ENCODE results near the gene TSPAN31. TPM values are rescaled to one million over a fixed set of nuclear protein-coding genes. Genes with fewer than 3 reads are reported as not detected.
"Not testable (repeated sequence)": the region's sequence is repeated elsewhere in the genome, so short reads cannot be mapped to it uniquely, and the experiment has no call there.

Gene TSPAN31, protein sequence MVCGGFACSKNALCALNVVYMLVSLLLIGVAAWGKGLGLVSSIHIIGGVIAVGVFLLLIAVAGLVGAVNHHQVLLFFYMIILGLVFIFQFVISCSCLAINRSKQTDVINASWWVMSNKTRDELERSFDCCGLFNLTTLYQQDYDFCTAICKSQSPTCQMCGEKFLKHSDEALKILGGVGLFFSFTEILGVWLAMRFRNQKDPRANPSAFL
- 10 to 100 TPM in 1 of 2 experiments, 1 to 10 TPM in 1; 8.6 to 10.6 TPM for total RNA-seq

DNA sequence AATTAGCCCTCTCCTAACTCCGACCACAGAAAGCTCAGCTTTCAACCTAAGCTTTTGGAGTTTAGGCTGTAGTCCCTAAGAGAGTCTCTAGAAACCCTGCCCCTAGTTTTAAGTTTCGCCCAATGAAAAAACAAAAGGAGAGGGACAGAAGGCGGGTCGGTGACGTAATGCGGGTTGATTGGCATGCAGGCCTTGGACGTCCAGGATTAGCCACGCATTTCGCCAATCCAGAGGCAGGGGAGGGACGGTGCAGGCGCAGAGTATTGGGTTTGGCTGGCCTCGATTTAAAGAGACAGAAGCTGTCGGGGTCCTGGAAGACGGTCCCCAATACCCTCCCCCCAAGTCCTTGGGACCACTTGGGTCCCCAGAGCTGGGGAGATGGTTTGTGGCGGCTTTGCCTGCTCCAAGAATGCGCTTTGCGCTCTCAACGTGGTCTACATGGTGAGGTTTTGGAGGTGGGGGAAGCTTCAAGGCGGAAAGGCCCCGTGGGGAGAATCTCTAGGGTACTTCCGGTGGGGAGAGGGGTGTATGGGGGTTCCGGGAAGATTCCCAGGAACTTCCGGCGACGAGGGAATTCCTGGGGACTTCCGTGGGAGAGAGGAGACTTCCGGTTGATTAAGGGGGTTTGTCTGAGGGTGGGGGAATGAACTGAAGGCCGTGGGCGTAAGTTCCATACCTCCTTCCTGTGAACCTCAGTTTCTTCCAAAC, at the start of gene TSPAN31:
Gene TSPAN31, plus strand, starts transcription at position 263 of the 708 bp plus-strand sequence. Its CDS starts 116 bp downstream, at position 379.
- ChIA-PET POLR2A (interaction anchor here (0.5 to 1.0 kb wide), 4 partner anchors 12 to 198 kb away, joined by 3 to 6 read pairs (median 3); partner anchors contain the start of gene DCTN2), CTCF (interaction anchor here (1.1 to 1.2 kb wide), 4 partner anchors 11 to 154 kb away, joined by 3 to 5 read pairs (median 4); partner anchors contain the start of gene TSFM)

DNA sequence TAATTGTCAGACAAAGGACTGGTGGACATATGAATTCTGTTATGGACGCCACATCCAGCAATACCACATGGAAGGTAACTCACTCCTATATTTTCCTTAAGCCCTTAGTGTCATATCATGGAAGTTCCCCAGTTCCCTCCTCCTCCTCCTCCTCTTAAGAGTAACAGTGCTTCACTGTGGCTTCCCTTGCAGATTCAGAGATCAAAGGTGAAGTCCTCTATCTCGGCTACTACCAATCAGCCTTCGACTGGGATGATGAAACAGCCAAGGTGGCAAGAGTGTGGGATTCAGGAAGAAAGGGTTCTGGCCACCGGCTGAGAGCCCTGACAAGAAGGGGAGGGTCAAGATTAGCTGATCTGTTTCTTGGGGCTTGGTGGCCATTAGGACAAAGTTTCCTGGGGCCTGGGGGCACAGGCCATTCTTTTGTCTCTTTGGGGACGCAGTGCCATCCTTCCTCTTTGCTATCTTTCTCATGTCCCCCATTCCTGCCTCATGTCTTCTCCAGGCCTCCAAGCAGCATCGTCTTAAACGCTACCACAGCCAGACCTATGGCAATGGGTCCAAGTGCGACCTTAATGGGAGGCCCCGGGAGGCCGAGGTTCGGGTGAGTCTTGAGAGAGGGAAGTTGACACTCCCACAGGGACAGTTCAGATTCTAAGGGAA, 48.9 kb upstream of the TSPAN31 start:
- CTCF ChIA-PET: no interaction called here

DNA sequence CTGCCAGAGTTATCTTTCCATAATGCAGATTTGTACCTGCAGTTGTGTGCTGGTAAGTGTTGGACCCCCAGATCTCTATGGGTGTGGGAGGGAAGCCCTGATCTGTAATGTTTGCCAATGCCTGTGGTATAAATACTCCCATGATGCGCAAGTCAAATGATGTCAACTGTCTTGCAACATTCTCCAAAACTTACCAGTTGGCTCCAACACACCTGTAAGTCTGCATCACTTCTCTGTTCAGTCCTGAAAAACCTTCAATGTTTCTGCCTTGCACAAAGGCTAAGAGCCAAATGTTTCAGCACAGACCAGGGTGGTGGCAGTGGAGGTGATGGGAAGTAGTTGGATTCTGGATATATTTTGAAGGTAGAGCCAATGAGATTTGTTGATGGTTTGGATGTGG, 47.8 kb upstream of the TSPAN31 start:
- ChIA-PET CTCF (no interaction called here), POLR2A (no interaction called here)

More for the DNA sequence above, 48.9 kb upstream of the TSPAN31 start:
- POLR2A ChIA-PET: no interaction called here

DNA sequence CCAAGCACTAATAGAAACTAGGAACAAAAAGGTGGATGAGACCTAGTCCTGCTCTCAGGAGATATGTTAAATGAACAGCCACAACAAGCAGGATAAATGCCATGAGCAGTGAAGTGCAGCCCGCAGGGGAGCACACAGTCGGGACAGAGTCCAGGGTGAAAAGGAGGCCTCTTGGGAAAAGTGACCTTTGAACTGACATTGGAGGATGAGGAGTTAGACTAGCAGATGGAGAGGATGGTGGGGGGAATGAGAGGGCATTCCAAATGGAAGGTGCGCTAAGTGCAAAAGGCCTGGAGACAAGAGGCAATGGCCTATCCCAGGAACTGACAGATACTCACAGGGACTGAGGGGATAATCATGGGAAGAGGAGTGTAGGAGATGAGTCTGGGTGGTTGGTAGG, 46.4 kb upstream of the TSPAN31 start:
- ChIA-PET POLR2A (no interaction called here), CTCF (interaction anchor here (0.7 kb wide), 2 partner anchors 63 to 586 kb away, joined by 3 read pairs; no protein-coding TSS in a partner anchor)

DNA sequence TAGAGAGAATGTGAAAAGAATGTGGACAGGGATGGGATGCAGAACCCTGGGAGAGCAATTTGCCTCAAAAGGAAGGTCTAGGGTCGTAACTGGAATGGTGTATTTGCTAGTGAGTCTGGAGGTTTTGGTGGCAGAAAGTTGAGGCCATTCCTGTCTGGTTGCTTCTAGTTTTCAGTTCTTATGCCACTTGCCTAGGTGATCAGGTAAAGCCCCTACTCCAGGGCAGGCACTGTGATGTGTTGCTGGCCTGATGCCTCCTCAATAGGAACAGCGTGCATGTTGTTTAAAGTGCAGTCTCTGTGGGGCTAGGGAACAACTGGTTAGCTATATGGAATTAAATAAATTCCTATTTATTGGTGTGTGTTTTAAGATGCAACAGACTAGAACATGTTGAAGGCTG, 44.5 kb upstream of the TSPAN31 start:
- ChIA-PET CTCF (no interaction called here), POLR2A (no interaction called here)

DNA sequence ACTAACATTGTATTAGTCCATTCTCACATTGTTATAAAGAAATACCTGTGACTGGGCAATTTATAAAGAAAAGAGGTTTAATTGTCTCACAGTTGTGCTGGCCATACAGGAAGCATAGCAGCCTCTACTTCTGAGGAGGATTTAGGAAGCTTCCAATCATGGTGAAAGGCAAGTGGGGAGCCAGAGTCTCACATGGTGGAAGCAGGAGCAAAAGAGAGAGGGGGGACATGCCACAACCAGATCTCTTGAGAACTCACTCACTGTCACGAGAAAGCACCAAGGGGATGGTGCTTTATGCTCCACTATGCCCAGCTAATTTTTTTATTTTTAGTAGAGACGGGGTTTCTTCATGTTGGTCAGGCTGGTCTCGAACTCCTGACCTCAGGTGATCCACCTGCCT, 37.6 kb upstream of the TSPAN31 start:
- CTCF ChIA-PET: no interaction called here
- POLR2A ChIA-PET: interaction anchor here (1.2 kb wide), 1 partner anchor 12 kb away, joined by 4 read pairs; no protein-coding TSS in a partner anchor

DNA sequence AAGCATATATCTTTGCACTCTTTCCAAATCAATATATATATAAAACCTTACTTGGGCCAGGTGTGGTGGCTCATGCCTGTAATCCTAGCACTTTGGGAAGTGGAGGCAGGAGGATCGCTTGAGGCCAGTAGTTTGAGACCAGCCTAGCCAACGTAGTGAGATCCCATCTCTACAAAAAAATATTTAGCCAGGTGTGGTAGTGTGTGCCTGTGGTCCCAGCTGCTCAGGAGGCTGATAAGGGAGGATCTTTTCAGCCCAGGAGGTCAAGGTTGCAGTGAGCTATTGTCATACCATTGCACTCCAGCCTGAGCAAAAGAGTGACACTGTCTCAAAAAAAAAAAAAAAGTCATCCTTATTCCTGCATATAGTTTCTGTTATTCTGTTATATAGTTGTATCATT, 36.5 kb upstream of the TSPAN31 start:
- POLR2A ChIA-PET: interaction anchor here (1.2 kb wide), 1 partner anchor 11 kb away, joined by 4 read pairs; no protein-coding TSS in a partner anchor
- CTCF ChIA-PET: interaction anchor here (0.7 kb wide), 1 partner anchor 16 kb away, joined by 3 read pairs; no protein-coding TSS in a partner anchor

DNA sequence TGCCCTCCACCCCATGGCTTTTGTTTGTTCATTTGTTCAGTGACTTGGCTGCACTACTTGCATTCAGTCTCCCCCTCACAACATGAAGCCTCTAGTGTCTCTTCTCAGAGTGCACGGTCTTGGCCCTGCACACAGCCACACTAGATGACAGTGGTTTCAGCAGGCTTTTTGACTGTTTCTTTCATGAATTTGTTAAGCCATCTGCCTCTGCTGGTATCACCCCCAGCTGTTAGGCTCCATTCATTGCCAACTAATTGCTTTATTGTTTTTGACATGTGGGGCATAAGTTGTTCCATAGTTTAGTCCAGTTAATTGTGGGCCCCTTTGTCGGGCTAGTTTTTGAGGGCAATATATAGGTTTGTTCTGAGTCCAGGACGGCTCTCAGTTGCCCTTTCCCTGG, 32.1 kb upstream of the TSPAN31 start:
- ChIA-PET CTCF (interaction anchor here (1.6 kb wide), 1 partner anchor 79 kb away, joined by 3 read pairs; no protein-coding TSS in a partner anchor), POLR2A (no interaction called here)

DNA sequence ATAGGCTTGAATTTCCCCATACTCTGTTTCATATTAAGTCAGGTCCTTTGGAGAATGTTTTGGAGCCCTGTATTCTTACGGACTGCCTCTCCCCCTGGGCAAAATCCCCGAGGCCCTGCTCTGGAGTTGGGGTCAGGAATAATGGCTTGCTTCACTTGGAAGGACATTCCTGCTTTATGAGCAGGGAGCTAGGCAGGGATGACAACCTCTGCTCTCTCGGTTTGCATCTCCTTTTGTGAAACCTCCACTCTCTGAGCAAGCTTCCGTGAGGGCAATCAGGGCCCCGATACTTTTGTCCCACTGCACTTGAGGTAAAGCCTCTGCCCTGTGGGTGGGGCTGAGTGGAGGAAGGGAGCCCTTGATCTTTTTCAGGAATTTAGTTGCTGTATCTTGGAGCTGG, 31.6 kb upstream of the TSPAN31 start:
- CTCF ChIA-PET: interaction anchor here (1.6 kb wide), 1 partner anchor 79 kb away, joined by 3 read pairs; no protein-coding TSS in a partner anchor
- POLR2A ChIA-PET: no interaction called here

DNA sequence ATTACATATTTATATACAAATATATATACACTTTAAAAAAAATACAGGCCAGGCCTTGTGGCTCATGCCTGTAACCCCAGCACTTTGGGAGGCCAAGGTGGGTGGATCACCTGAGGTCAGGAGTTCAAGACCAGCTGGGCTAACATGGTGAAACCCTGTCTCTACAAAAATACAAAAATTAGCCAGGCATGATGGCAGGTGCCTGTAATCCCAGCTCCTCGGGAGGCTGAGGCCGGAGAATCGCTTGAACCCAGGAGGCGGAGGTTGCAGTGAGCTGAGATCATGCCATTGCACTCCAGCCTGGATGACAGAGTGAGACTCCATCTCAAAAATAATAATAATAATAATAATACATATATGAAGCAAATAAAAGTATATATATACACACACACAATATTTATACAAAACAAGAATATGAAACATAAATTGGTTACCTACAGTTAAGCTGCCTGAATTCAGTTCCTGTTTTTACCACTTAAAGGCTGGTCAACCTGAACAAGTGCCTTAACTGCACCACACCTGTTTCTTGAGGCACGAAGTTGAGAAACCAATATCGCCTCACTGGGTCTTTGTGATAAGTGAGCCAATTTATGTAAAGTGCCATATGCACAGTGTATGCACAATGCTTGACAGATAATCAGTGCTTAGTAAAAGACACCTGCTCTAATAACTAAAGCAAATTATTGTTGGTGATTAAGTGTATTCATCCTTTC, 29.6 kb upstream of the TSPAN31 start:
- POLR2A ChIA-PET, CTCF ChIA-PET: not testable (repeated sequence)

DNA sequence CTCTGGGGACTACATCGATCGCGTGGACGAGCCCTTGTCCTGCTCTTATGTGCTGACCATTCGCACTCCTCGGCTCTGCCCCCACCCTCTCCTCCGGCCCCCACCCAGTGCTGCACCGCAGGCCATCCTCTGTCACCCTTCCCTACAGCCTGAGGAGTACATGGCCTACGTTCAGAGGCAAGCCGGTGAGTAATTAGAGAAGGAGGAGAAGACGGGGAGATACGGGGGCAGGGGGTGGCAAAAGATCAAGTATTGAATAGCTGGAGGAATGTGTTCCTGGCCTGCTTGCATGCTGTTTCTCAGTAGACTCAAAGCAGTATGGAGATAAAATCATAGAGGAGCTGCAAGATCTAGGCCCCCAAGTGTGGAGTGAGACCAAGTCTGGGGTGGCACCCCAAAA, 29.1 kb upstream of the TSPAN31 start:
- POLR2A ChIA-PET: no interaction called here
- CTCF ChIA-PET: no interaction called here

DNA sequence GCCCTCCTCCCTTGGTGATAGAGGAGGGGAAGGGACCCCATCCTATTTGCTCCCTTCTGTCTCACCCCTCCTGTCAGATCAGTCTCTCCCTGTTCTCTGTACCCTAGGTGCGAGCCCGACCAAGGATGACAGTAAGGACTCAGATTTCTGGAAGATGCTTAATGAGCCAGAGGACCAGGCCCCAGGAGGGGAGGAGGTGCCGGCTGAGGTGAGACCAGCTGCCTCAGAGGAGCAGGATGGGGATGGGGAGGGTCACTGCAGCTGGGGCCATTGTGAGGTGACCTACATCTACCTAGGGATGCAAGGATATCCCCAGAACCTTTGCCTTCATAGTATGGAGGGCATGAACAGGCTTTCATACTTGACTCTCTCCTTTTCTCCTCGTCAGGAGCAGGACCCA, 28.5 kb upstream of the TSPAN31 start:
- ChIA-PET POLR2A (no interaction called here), CTCF (no interaction called here)

DNA sequence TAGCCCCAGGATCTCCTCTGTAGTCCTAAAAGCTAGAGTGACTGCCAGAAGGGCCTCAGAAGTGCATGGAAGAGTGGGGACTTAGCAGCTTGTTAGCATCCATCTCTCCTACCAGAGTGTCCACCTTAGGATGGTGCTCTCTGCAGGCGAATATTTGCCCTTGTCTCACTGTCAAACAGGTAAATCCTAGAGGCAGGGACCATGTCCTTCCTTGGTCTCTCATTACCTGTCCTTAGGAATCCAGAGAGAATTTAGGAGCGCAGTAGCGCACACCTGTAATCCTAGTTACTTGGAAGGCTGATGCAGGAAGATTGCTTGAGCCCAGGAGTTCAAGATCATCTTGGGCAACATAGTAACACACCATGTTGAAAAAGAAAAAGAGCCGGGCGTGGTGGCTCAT, 27.7 kb upstream of the TSPAN31 start:
- CTCF ChIA-PET: interaction anchor here (1.2 kb wide), 1 partner anchor 9 kb away, joined by 6 read pairs; no protein-coding TSS in a partner anchor
- POLR2A ChIA-PET: no interaction called here

DNA sequence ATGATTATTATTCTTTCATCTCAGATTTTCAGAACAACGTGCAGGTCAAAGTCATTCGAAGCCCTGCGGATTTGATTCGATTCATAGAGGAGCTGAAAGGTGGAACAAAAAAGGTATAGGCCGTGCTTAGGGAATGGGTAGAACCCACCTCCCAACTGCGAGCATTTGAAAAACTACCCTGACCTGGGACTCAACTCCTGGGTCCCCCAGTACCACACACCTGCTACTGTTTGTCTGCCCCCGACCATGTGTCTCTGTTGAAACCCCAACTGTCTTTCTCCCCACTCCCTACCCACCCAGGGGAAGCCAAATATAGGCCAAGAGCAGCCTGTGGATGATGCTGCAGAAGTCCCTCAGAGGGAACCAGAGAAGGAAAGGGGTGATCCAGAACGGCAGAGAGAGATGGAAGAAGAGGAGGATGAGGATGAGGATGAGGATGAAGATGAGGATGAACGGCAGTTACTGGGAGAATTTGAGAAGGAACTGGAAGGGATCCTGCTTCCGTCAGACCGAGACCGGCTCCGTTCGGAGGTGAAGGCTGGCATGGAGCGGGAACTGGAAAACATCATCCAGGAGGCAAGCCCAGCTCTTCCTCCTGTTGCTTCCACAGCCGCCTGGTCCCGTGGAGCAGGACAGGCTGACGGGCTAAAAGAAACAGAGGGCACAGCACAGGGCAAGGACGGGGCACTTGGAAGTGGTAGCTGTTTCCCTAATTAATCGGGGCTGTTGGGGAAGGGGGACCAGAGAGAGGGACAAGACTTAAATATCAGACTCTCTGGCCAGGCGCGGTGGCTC, 26.8 kb upstream of the TSPAN31 start:
- ChIA-PET POLR2A (no interaction called here), CTCF (interaction anchor here (1.2 kb wide), 1 partner anchor 8 kb away, joined by 6 read pairs; no protein-coding TSS in a partner anchor)

DNA sequence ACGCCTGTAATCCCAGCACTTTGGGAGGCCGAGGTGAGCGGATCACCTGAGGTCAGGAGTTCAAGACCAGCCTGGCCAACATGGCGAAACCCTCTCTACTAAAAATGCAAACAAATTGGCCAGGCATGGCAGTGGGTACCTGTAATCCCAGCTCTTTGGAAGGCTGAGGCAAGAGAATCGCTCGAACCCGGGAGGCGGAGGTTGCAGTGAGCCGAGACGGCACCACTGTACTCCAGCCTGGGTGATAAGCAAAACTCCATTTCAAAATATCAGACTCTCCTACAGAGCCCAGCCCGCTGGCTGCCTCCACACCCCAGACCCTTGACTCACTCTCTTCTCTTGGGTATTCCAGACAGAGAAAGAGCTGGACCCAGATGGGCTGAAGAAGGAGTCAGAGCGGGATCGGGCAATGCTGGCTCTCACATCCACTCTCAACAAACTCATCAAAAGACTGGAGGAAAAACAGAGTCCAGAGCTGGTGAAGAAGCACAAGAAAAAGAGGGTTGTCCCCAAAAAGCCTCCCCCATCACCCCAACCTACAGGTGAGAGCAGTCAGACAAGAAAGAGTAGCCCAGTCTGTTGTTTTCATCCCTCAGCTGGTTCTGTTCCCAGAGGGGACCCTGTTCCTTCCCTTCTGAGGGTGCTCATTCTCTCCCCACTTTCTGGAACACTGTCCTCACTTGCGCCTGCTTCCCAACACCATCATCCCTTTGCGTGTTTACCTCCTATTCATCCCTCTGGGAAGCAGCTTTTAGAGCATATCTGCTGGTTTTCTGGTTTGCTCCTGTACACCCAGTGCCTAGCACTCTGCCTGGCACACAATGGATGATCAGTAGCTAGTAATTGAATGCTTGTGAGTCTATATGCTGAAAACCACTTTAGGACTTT, 26.0 kb upstream of the TSPAN31 start:
- POLR2A ChIA-PET: interaction anchor here (1.1 kb wide), 1 partner anchor 11 kb away, joined by 4 read pairs; no protein-coding TSS in a partner anchor
- CTCF ChIA-PET: interaction anchor here (1.5 kb wide), 1 partner anchor 467 kb away, joined by 3 read pairs; the partner anchor contains the start of gene STAC3

DNA sequence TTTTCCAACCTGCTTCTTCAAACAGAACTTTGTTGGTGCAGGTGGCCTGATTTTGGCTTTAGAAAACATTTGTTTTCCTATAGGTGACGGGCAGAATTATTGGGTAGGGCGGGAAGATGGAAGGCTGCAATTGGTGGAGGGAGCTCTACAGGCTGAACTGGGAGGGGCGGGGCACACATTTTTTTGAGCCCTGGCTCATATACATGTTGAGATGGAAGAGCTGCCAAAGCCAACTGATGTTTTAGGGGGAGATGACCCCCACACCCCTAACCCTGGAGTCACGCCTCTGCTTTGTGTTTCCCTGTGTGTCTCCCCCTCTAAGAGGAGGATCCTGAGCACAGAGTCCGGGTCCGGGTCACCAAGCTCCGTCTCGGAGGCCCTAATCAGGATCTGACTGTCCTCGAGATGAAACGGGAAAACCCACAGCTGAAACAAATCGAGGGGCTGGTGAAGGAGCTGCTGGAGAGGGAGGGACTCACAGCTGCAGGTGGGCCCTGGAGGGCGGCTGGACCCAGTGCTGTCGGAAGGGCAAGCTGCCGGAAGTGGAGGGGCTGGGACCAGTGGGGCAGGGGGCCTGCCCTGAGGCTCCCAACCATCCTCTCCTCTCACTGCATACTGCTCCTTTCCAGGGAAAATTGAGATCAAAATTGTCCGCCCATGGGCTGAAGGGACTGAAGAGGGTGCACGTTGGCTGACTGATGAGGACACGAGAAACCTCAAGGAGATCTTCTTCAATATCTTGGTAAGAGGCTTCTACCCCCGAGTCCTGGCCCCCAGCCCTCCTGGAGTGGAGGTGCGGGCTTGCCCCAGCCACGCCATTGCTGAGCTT, 24.8 kb upstream of the TSPAN31 start:
- POLR2A ChIA-PET: interaction anchor here (1.1 kb wide), 1 partner anchor 12 kb away, joined by 4 read pairs; no protein-coding TSS in a partner anchor

More for the DNA sequence above, 24.8 kb upstream of the TSPAN31 start:
- CTCF ChIA-PET: interaction anchor here (1.0 to 1.5 kb wide), 2 partner anchors 10 to 468 kb away, joined by 3 read pairs; partner anchors contain the start of gene STAC3
